GM23248 (cell line): ENCODE data around the gene STPG1.

Experiments
- EZH2 ChIP-seq: fragments of 200-600 bp; sonication (generic); IDR thresholded peaks from 2 replicates; pipeline ENCODE4 v1.6.1; 2018; ENCODE audit warnings: antibody characterized with exemption, mild to moderate bottlenecking; ENCODE audit not compliant: insufficient read depth, poor library complexity, severe bottlenecking
- EZH2phosphoT487 ChIP-seq: fragments of 200-600 bp; sonication (generic); IDR thresholded peaks from 2 replicates; pipeline ENCODE4 v1.6.1; 2018; ENCODE audit warnings: antibody characterized with exemption, moderate library complexity, mild to moderate bottlenecking, low read depth; ENCODE audit not compliant: insufficient read depth

DNA sequence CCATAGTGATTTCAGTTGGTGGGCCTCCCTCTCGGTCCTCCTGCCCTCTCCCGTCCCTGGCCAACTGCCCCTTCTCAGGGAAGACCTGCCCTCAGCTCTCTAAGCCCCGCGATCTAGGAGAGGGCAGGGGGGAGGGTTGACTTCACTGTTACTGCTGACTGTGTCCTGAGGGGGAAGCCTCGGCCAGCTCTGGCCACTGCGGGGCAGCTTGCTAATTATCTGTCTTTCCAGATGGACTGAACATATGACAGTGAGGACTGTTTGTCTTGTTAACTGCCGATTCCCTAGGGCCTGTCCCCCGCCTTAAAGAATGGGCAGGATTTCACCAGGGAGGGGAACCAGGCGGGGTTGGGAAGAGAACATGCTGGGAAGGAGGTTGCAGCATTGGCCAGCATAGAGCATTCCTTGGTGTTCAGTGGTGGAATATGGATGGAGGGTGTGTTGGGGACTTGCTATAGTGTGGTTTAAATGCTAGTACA, 24.9 kb upstream of the STPG1 start:
- TF ChIP-seq EZH2 (no peak), EZH2phosphoT487 (no peak)
